ENCODE measurements around the gene ZC3H12D. TPM values are rescaled to one million over a fixed set of nuclear protein-coding genes. Genes with fewer than 3 reads are reported as not detected.

The ZC3H12D gene
- total RNA-seq, 2 experiments from 2014 or later: 72.2 to 89.9 TPM

- Mint-ChIP-seq H3K4me1 (peaks cover 4% of the 10 kb centered on the region), H3K27me3 (no peaks in the 10 kb centered on the region), H3K9me3 (ENCODE audit: low read depth) (no peaks in the 10 kb centered on the region), H3K27ac (no peak overlapping the region), H3K4me3 (no peak overlapping the region), H3K36me3 (ENCODE audit: low read depth) (no peaks in the 10 kb centered on the region)
- DNase-seq (no peak), ATAC-seq (no peak)
- intact Hi-C loops (cut with DNase I, micrococcal nuclease): loop anchor here in 1 of 2 experiments (5.0 kb wide), 2 partner anchors 682 to 852 kb away; partner anchors contain the start of gene UST
- CTCF ChIA-PET: interaction anchor here (0.5 to 5.8 kb wide), 5 partner anchors 9 to 401 kb away, joined by 3 to 118 read pairs (median 10); no protein-coding TSS in a partner anchor
- POLR2A ChIA-PET: no interaction called here
Observed at GRCh38 chr6:149429427-149430360, 55.1 kb downstream of the ZC3H12D start.

GRCh38 chr6:149428606-149429005 is 56.2 kb downstream of the ZC3H12D start:
- intact Hi-C loops (cut with DNase I, micrococcal nuclease): no loop called here
- Mint-ChIP-seq H3K27ac (no peak overlapping the region), H3K27me3 (no peaks in the 10 kb centered on the region), H3K4me1 (peaks cover 4% of the 10 kb centered on the region), H3K36me3 (ENCODE audit: low read depth) (no peaks in the 10 kb centered on the region), H3K9me3 (ENCODE audit: low read depth) (no peaks in the 10 kb centered on the region), H3K4me3 (no peak overlapping the region)
- DNase-seq (no peak), ATAC-seq (no peak)
- CTCF ChIA-PET: interaction anchor here (0.6 to 2.8 kb wide), 4 partner anchors 19 to 400 kb away, joined by 3 to 10 read pairs (median 3); no protein-coding TSS in a partner anchor
- POLR2A ChIA-PET: interaction anchor here (0.6 kb wide), 1 partner anchor 12 kb away, joined by 3 read pairs; no protein-coding TSS in a partner anchor

- ChIA-PET CTCF (interaction anchor here (0.6 to 1.3 kb wide), 3 partner anchors 9 to 397 kb away, joined by 3 to 6 read pairs (median 3); no protein-coding TSS in a partner anchor), POLR2A (no interaction called here)
- Mint-ChIP-seq H3K36me3 (ENCODE audit: low read depth) (no peaks in the 10 kb centered on the region), H3K27me3 (no peaks in the 10 kb centered on the region), H3K4me3 (no peak overlapping the region), H3K4me1 (peaks cover 4% of the 10 kb centered on the region), H3K9me3 (ENCODE audit: low read depth) (no peaks in the 10 kb centered on the region), H3K27ac (no peak overlapping the region)
- intact Hi-C loops (cut with DNase I, micrococcal nuclease): no loop called here
- no peak for ATAC-seq
- DNase-seq: no peak
Observed at GRCh38 chr6:149425754-149426153, 59.1 kb downstream of the ZC3H12D start.

GRCh38 chr6:149425224-149425623 is 59.6 kb downstream of the ZC3H12D start:
- Mint-ChIP-seq H3K27ac (no peak overlapping the region), H3K9me3 (ENCODE audit: low read depth) (no peaks in the 10 kb centered on the region), H3K36me3 (ENCODE audit: low read depth) (no peaks in the 10 kb centered on the region), H3K4me1 (peaks cover 8% of the 10 kb centered on the region), H3K27me3 (no peaks in the 10 kb centered on the region), H3K4me3 (no peak overlapping the region)
- ChIA-PET POLR2A (no interaction called here), CTCF (interaction anchor here (0.9 to 1.3 kb wide), 4 partner anchors 9 to 397 kb away, joined by 3 to 6 read pairs (median 4); no protein-coding TSS in a partner anchor)
- intact Hi-C loops (cut with DNase I, micrococcal nuclease): no loop called here
- no peak for DNase-seq
- no peak for ATAC-seq

GRCh38 chr6:149423964-149424440 is 60.8 kb downstream of the ZC3H12D start:
- no peak for DNase-seq
- ChIA-PET CTCF (interaction anchor here (0.5 to 1.3 kb wide), 6 partner anchors 27 to 395 kb away, joined by 3 to 5 read pairs (median 3); no protein-coding TSS in a partner anchor), POLR2A (no interaction called here)
- H3K27me3 Mint-ChIP-seq: no peaks in the 10 kb centered on the region
- peaks cover 19% of the 10 kb centered on the region for H3K4me1 Mint-ChIP-seq
- H3K36me3 Mint-ChIP-seq (ENCODE audit: low read depth): no peaks in the 10 kb centered on the region
- intact Hi-C loops (cut with DNase I, micrococcal nuclease): no loop called here
- no peak overlapping the region for H3K27ac Mint-ChIP-seq
- no peak for ATAC-seq
- no peaks in the 10 kb centered on the region for H3K9me3 Mint-ChIP-seq (ENCODE audit: low read depth)
- no peak overlapping the region for H3K4me3 Mint-ChIP-seq

GRCh38 chr6:149422581-149422980 is 62.2 kb downstream of the ZC3H12D start:
- intact Hi-C loops (cut with DNase I, micrococcal nuclease): no loop called here
- no peak overlapping the region for H3K4me3 Mint-ChIP-seq
- no peaks in the 10 kb centered on the region for H3K36me3 Mint-ChIP-seq (ENCODE audit: low read depth)
- H3K27ac Mint-ChIP-seq: no peak overlapping the region
- CTCF ChIA-PET: interaction anchor here (1.1 to 3.8 kb wide), 2 partner anchors 9 to 338 kb away, joined by 3 to 31 read pairs; no protein-coding TSS in a partner anchor
- H3K9me3 Mint-ChIP-seq (ENCODE audit: low read depth): no peaks in the 10 kb centered on the region
- POLR2A ChIA-PET: no interaction called here
- DNase-seq (no peak), ATAC-seq (no peak)
- H3K27me3 Mint-ChIP-seq: no peaks in the 10 kb centered on the region
- peaks cover 19% of the 10 kb centered on the region for H3K4me1 Mint-ChIP-seq

- no peak for DNase-seq
- ATAC-seq: peak; percentile 57
- H3K4me3 Mint-ChIP-seq: no peak overlapping the region
- no peak overlapping the region for H3K27ac Mint-ChIP-seq
- no peaks in the 10 kb centered on the region for H3K36me3 Mint-ChIP-seq (ENCODE audit: low read depth)
- peaks cover 5% of the 10 kb centered on the region for H3K9me3 Mint-ChIP-seq (ENCODE audit: low read depth)
- H3K27me3 Mint-ChIP-seq: no peaks in the 10 kb centered on the region
- intact Hi-C loops (cut with DNase I, micrococcal nuclease): no loop called here
- CTCF ChIA-PET: interaction anchor here (0.6 to 3.8 kb wide), 5 partner anchors 10 to 393 kb away, joined by 3 to 31 read pairs (median 6); no protein-coding TSS in a partner anchor
- peaks cover 19% of the 10 kb centered on the region for H3K4me1 Mint-ChIP-seq
- POLR2A ChIA-PET: no interaction called here
Observed at GRCh38 chr6:149421132-149421531, 63.7 kb downstream of the ZC3H12D start.

GRCh38 chr6:149419696-149420404 is 65.0 kb downstream of the ZC3H12D start:
- ChIA-PET CTCF (interaction anchor here (0.6 to 3.8 kb wide), 11 partner anchors 11 to 391 kb away, joined by 3 to 31 read pairs (median 4); no protein-coding TSS in a partner anchor), POLR2A (interaction anchor here (1.1 to 1.5 kb wide), 2 partner anchors 61 to 100 kb away, joined by 3 to 4 read pairs; no protein-coding TSS in a partner anchor)
- intact Hi-C loops (cut with DNase I, micrococcal nuclease): no loop called here
- ATAC-seq (peak; percentile 19), DNase-seq (no peak)
- H3K9me3 Mint-ChIP-seq (ENCODE audit: low read depth): peaks cover 11% of the 10 kb centered on the region
- H3K36me3 Mint-ChIP-seq (ENCODE audit: low read depth): peaks cover 7% of the 10 kb centered on the region
- peaks cover 25% of the 10 kb centered on the region for H3K4me1 Mint-ChIP-seq
- H3K4me3 Mint-ChIP-seq: no peak overlapping the region
- peak overlapping the region; percentile 51 for H3K27ac Mint-ChIP-seq
- no peaks in the 10 kb centered on the region for H3K27me3 Mint-ChIP-seq

- H3K9me3 Mint-ChIP-seq (ENCODE audit: low read depth): peaks cover 12% of the 10 kb centered on the region
- POLR2A ChIA-PET: no interaction called here
- DNase-seq: no peak
- H3K27me3 Mint-ChIP-seq: no peaks in the 10 kb centered on the region
- H3K36me3 Mint-ChIP-seq (ENCODE audit: low read depth): peaks cover 43% of the 10 kb centered on the region
- ATAC-seq: no peak
- H3K4me1 Mint-ChIP-seq: peaks cover 13% of the 10 kb centered on the region
- intact Hi-C loops (cut with DNase I, micrococcal nuclease): no loop called here
- no peak overlapping the region for H3K27ac Mint-ChIP-seq
- H3K4me3 Mint-ChIP-seq: no peak overlapping the region
- CTCF ChIA-PET: interaction anchor here (0.9 to 1.5 kb wide), 2 partner anchors 17 to 102 kb away, joined by 3 read pairs; no protein-coding TSS in a partner anchor
Observed at GRCh38 chr6:149414821-149415220, 70.0 kb downstream of the ZC3H12D start.

GRCh38 chr6:149414009-149414408 is 70.8 kb downstream of the ZC3H12D start:
- Mint-ChIP-seq H3K9me3 (ENCODE audit: low read depth) (peaks cover 12% of the 10 kb centered on the region), H3K27ac (no peak overlapping the region), H3K4me3 (no peak overlapping the region), H3K27me3 (no peaks in the 10 kb centered on the region), H3K4me1 (peaks cover 6% of the 10 kb centered on the region), H3K36me3 (ENCODE audit: low read depth) (peaks cover 48% of the 10 kb centered on the region)
- ATAC-seq: no peak
- POLR2A ChIA-PET: no interaction called here
- intact Hi-C loops (cut with DNase I, micrococcal nuclease): no loop called here
- no peak for DNase-seq
- CTCF ChIA-PET: interaction anchor here (0.6 to 2.4 kb wide), 3 partner anchors 18 to 440 kb away, joined by 3 to 7 read pairs (median 4); no protein-coding TSS in a partner anchor

- peaks cover 59% of the 10 kb centered on the region for H3K36me3 Mint-ChIP-seq (ENCODE audit: low read depth)
- H3K4me1 Mint-ChIP-seq: peaks cover 7% of the 10 kb centered on the region
- H3K27me3 Mint-ChIP-seq: no peaks in the 10 kb centered on the region
- ATAC-seq (no peak), DNase-seq (no peak)
- ChIA-PET POLR2A (no interaction called here), CTCF (interaction anchor here (0.6 to 2.1 kb wide), 3 partner anchors 12 to 659 kb away, joined by 4 to 7 read pairs (median 5); no protein-coding TSS in a partner anchor)
- no peak overlapping the region for H3K27ac Mint-ChIP-seq
- intact Hi-C loops (cut with DNase I, micrococcal nuclease): no loop called here
- no peak overlapping the region for H3K4me3 Mint-ChIP-seq
- peaks cover 5% of the 10 kb centered on the region for H3K9me3 Mint-ChIP-seq (ENCODE audit: low read depth)
Observed at GRCh38 chr6:149410557-149410956, 74.3 kb downstream of the ZC3H12D start.
